ENCODE measurements around the gene PDE5A. TPM values are rescaled to one million over a fixed set of nuclear protein-coding genes. Genes with fewer than 3 reads are reported as not detected.

The PDE5A gene
- total RNA-seq, 1 donor from 2014 or later = 9.1 TPM

DNA sequence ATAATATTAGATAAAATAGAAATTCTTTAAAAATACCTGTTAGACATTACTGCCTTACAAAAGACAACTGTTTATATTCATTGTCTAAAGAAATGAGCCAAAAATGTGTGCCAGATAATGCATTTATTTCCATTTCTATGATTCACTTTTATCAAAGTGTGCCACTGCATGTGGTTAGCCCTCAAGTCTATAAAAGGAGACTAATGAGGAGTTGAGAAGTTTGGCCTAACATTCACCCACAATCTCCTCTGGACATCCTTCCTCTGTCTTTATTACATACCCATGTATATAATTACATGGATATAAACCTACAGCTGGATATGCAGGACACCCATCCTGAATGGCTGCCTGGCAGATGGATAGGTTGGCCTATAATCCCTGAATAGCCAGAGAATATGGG lies 42.6 kb upstream of the PDE5A start:
- Mint-ChIP-seq H3K4me1 (ENCODE audit: unreplicated experiment) (no peaks in the 10 kb centered on the region), H3K4me3 (ENCODE audit: unreplicated experiment) (no peak overlapping the region), H3K27ac (ENCODE audit: unreplicated experiment) (no peak overlapping the region), H3K9me3 (ENCODE audit: unreplicated experiment) (no peaks in the 10 kb centered on the region), H3K27me3 (ENCODE audit: unreplicated experiment) (no peaks in the 10 kb centered on the region), H3K36me3 (ENCODE audit: unreplicated experiment) (no peaks in the 10 kb centered on the region)
- TF ChIP-seq, protein P1, sequence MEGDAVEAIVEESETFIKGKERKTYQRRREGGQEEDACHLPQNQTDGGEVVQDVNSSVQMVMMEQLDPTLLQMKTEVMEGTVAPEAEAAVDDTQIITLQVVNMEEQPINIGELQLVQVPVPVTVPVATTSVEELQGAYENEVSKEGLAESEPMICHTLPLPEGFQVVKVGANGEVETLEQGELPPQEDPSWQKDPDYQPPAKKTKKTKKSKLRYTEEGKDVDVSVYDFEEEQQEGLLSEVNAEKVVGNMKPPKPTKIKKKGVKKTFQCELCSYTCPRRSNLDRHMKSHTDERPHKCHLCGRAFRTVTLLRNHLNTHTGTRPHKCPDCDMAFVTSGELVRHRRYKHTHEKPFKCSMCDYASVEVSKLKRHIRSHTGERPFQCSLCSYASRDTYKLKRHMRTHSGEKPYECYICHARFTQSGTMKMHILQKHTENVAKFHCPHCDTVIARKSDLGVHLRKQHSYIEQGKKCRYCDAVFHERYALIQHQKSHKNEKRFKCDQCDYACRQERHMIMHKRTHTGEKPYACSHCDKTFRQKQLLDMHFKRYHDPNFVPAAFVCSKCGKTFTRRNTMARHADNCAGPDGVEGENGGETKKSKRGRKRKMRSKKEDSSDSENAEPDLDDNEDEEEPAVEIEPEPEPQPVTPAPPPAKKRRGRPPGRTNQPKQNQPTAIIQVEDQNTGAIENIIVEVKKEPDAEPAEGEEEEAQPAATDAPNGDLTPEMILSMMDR (IDR thresholded peaks at IDR 0.05) = no peak
- no peak for DNase-seq (ENCODE audit: extremely low spot score, unreplicated experiment)

DNA sequence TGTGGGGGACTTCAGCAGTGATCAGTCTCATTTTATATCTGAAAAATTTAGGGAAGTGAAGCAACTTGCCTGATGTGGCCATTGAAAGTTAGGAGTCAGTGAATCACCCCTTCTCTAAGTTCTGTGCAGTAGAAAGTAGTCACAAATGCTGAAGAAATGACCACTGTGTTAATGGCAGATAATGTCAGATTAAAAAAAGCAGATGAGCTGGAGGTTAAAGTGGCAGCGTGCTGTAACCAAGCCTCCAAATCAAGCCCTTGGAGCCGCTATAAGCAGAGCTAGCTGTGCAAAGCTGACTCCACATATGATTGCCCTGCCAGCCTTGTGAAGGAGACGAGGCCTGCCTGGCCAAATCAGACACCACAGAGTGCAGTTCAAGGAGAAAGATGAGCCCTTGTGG lies 39.2 kb upstream of the PDE5A start:
- peaks cover 14% of the 10 kb centered on the region for H3K4me1 Mint-ChIP-seq (ENCODE audit: unreplicated experiment)
- no peaks in the 10 kb centered on the region for H3K27me3 Mint-ChIP-seq (ENCODE audit: unreplicated experiment)
- no peak overlapping the region for H3K4me3 Mint-ChIP-seq (ENCODE audit: unreplicated experiment)
- DNase-seq (ENCODE audit: extremely low spot score, unreplicated experiment) = no peak
- TF ChIP-seq, protein P1 (IDR thresholded peaks at IDR 0.05) = no peak
- no peak overlapping the region for H3K27ac Mint-ChIP-seq (ENCODE audit: unreplicated experiment)
- H3K36me3 Mint-ChIP-seq (ENCODE audit: unreplicated experiment) = no peaks in the 10 kb centered on the region
- H3K9me3 Mint-ChIP-seq (ENCODE audit: unreplicated experiment) = peaks cover 6% of the 10 kb centered on the region

DNA sequence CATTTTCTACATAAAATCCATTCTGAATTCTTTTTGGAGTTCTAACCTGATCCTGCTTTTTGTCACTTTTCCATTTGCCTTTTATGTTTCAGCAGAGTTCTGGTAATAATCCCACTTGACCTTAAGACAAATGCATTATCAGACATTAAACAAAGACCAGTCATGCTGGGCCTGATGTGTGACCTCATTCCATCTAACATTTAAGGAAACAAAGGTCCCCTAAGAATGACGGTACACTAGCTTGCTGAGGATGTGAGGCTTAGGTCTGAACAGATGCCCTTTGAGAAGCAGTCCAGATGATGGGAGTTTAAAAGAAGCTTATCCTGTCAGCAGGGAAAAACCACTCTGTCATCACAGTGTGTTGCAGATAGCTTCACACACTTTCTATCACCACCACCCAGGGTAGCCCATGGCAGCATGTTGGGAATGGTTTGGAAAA lies 38.1 kb upstream of the PDE5A start:
- H3K4me3 Mint-ChIP-seq (ENCODE audit: unreplicated experiment) = no peak overlapping the region
- H3K27me3 Mint-ChIP-seq (ENCODE audit: unreplicated experiment) = no peaks in the 10 kb centered on the region
- H3K36me3 Mint-ChIP-seq (ENCODE audit: unreplicated experiment) = no peaks in the 10 kb centered on the region
- H3K27ac Mint-ChIP-seq (ENCODE audit: unreplicated experiment) = no peak overlapping the region
- TF ChIP-seq, protein P1 (IDR thresholded peaks at IDR 0.05) = no peak
- DNase-seq (ENCODE audit: extremely low spot score, unreplicated experiment) = no peak
- H3K9me3 Mint-ChIP-seq (ENCODE audit: unreplicated experiment) = peaks cover 6% of the 10 kb centered on the region
- H3K4me1 Mint-ChIP-seq (ENCODE audit: unreplicated experiment) = peaks cover 14% of the 10 kb centered on the region

GRCh38 chr4:119665752-119666151 lies 37.1 kb upstream of the PDE5A start:
- H3K4me1 Mint-ChIP-seq (ENCODE audit: unreplicated experiment) = peaks cover 14% of the 10 kb centered on the region
- no peak overlapping the region for H3K4me3 Mint-ChIP-seq (ENCODE audit: unreplicated experiment)
- H3K27me3 Mint-ChIP-seq (ENCODE audit: unreplicated experiment) = no peaks in the 10 kb centered on the region
- no peak for DNase-seq (ENCODE audit: extremely low spot score, unreplicated experiment)
- H3K9me3 Mint-ChIP-seq (ENCODE audit: unreplicated experiment) = peaks cover 6% of the 10 kb centered on the region
- TF ChIP-seq, protein P1 (IDR thresholded peaks at IDR 0.05) = no peak
- H3K27ac Mint-ChIP-seq (ENCODE audit: unreplicated experiment) = no peak overlapping the region
- H3K36me3 Mint-ChIP-seq (ENCODE audit: unreplicated experiment) = no peaks in the 10 kb centered on the region

DNA sequence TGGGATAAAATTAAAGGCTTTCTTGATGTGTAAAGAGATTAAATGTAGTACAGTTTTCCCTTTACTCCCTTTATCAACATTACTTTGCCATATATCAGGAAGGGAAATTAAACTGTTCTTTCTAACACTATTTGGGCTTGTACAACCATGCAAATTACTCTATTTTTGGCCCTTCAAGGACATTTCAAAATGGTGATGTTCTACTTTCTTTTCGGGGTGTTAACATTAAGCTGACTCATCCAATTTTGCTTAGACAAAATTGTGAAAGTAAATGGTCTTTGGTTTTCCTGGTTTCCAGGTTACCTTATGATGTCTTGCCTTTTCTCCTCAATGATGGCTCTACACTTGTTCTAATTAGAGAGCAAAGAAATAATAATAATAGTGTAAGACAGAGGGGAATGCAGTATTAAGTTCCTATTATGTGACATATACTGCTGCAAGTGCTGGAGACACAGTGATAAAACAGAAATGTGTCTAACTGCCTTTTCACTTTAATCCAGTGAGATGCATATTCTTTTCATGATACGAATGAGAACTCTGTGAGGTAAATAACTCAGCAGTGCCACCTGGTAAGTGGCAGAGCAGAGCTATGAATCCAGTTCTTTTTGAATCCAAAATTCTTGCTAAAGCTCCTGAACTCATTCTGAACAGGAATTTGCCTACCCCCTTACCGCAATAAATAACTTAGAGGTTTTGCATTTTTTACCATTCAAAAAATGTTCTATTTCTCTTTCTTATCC lies 35.7 kb upstream of the PDE5A start:
- Mint-ChIP-seq H3K36me3 (ENCODE audit: unreplicated experiment) (no peaks in the 10 kb centered on the region), H3K4me1 (ENCODE audit: unreplicated experiment) (peaks cover 22% of the 10 kb centered on the region), H3K9me3 (ENCODE audit: unreplicated experiment) (peaks cover 6% of the 10 kb centered on the region), H3K27me3 (ENCODE audit: unreplicated experiment) (no peaks in the 10 kb centered on the region), H3K27ac (ENCODE audit: unreplicated experiment) (no peak overlapping the region), H3K4me3 (ENCODE audit: unreplicated experiment) (no peak overlapping the region)
- no peak for DNase-seq (ENCODE audit: extremely low spot score, unreplicated experiment)
- TF ChIP-seq, protein P1 (IDR thresholded peaks at IDR 0.05) = no peak

All from osteocyte (in vitro differentiated cells).